ENCODE measurements around the gene BMP6. TPM values are rescaled to one million over a fixed set of nuclear protein-coding genes. Genes with fewer than 3 reads are reported as not detected.

Gene BMP6
- total and polyA plus RNA-seq, 2 of the 8 experiments (the other 6 are each of a cell fraction or from before 2014, with no cell fraction given): 2.0 to 2.1 TPM

- Histone ChIP-seq H4K20me1 (replicated peaks in 1 of 2; ENCODE audit: control insufficient read depth in 1 of 2, insufficient read depth in 2 of 2, low read length in 2 of 2) (peaks cover 0 to 5% of the 10 kb centered on the region in 2 experiments), H3K18ac (ENCODE audit: extremely low read depth, low read length) (no peak overlapping the region), H3K14ac (ENCODE audit: insufficient read length) (no peak overlapping the region), H4K91ac (replicated peaks; ENCODE audit: insufficient read length, low read length) (no peak overlapping the region), H3K56ac (replicated peaks; ENCODE audit: insufficient read length, low read depth, low read length) (no peak overlapping the region), H3K36me3 (ENCODE audit: control insufficient read depth in 2 of 4, insufficient read depth in 4 of 4, low read length in 3 of 4) (peaks cover 0 to 2% (median 0%) of the 10 kb centered on the region in 4 experiments; a peak in 1 of 8 replicates), H3K27ac (ENCODE audit: low read depth, low read length) (no peak overlapping the region), H2BK20ac (ENCODE audit: low read length) (no peak overlapping the region), H3K27me3 (replicated peaks in 1 of 4; ENCODE audit: control insufficient read depth in 3 of 4, extremely low read depth in 1 of 4, insufficient read depth in 3 of 4, low read length in 3 of 4) (peaks cover 32 to 43% (median 39%) of the 10 kb centered on the region in 4 experiments), H3K4me2 (ENCODE audit: insufficient read depth in 1 of 2, low read depth in 2 of 2, low read length in 2 of 2) (no peak overlapping the region), H3K9me3 (ENCODE audit: insufficient read depth in 2 of 2, low read depth in 1 of 2, low read length in 1 of 2) (no peaks in the 10 kb centered on the region), H4K5ac (ENCODE audit: insufficient read length, low read depth, low read length) (no peak overlapping the region), H3K4me1 (replicated peaks in 1 of 4; ENCODE audit: control insufficient read depth in 3 of 4, insufficient read depth in 4 of 4, low read length in 3 of 4) (peaks cover 6 to 18% (median 12%) of the 10 kb centered on the region in 4 experiments; a peak in 6 of 7 replicates), H3K4ac (replicated peaks; ENCODE audit: insufficient read length, low read depth, low read length) (no peak overlapping the region), H3K79me1 (ENCODE audit: low read depth, low read length) (no peaks in the 10 kb centered on the region), H3K23me2 (ENCODE audit: low read depth, low read length) (peaks cover 9% of the 10 kb centered on the region), H2BK120ac (replicated peaks; ENCODE audit: low read depth, low read length) (no peak overlapping the region), H2BK5ac (ENCODE audit: low read depth, low read length) (no peak overlapping the region), H3K4me3 (ENCODE audit: extremely low read depth in 1 of 4, insufficient read depth in 2 of 4, low read depth in 3 of 4, low read length in 4 of 4) (no peak overlapping the region), H2BK12ac (ENCODE audit: low read depth, low read length) (no peak overlapping the region), H3K79me2 (ENCODE audit: control insufficient read depth in 1 of 2, insufficient read depth in 2 of 2, low read length in 2 of 2) (no peaks in the 10 kb centered on the region), H3K9ac (replicated peaks in 1 of 4; ENCODE audit: extremely low read depth in 1 of 4, low read depth in 3 of 4, low read length in 3 of 4) (no peak overlapping the region), H2BK15ac (ENCODE audit: low read length) (no peak overlapping the region), H2AFZ (ENCODE audit: low read length) (no peak overlapping the region), H4K8ac (ENCODE audit: extremely low read depth, insufficient read depth, low read length) (no peak overlapping the region), H2AK5ac (ENCODE audit: low read depth, low read length) (no peak overlapping the region), H3K23ac (ENCODE audit: insufficient read length) (no peak overlapping the region)
- DNase-seq (ENCODE audit: low read depth in 1 of 2, low spot score in 2 of 2): no peak
- ChIA-PET CTCF (ENCODE audit: partially characterized antibody) (no interaction called here), POLR2A (ENCODE audit: partially characterized antibody) (no interaction called here)
- no peak for FAIRE-seq
- 86% methylated on average over 10 of the region's 10 CpGs; no CpG with 5 or more reads in 1 of the 2 experiments for WGBS, 2 experiments (ENCODE audit: extremely low coverage in 1 of 2, insufficient coverage in 1 of 2, insufficient read length in 1 of 2, insufficient replicate concordance in 2 of 2, low coverage in 1 of 2, low lambda C conversion rate in 2 of 2, missing lambda C conversion rate in 1 of 2)
Measured at GRCh38 chr6:7730784-7731227, 4.9 kb downstream of the BMP6 start.

All from H1 (cell line).